ENCODE measurements around the gene CHFR.

GRCh38 chr12:132813443-132813842 is 74.0 kb downstream of the CHFR start:
- TF ChIP-seq, protein P1, sequence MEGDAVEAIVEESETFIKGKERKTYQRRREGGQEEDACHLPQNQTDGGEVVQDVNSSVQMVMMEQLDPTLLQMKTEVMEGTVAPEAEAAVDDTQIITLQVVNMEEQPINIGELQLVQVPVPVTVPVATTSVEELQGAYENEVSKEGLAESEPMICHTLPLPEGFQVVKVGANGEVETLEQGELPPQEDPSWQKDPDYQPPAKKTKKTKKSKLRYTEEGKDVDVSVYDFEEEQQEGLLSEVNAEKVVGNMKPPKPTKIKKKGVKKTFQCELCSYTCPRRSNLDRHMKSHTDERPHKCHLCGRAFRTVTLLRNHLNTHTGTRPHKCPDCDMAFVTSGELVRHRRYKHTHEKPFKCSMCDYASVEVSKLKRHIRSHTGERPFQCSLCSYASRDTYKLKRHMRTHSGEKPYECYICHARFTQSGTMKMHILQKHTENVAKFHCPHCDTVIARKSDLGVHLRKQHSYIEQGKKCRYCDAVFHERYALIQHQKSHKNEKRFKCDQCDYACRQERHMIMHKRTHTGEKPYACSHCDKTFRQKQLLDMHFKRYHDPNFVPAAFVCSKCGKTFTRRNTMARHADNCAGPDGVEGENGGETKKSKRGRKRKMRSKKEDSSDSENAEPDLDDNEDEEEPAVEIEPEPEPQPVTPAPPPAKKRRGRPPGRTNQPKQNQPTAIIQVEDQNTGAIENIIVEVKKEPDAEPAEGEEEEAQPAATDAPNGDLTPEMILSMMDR (IDR thresholded peaks at IDR 0.05) = no peak
- TF ChIP-seq POLR2A (IDR thresholded peaks at IDR 0.05) = no peak

Measured in testis (tissue), 2 donors.